ENCODE results near the gene CAPN8. TPM values are rescaled to one million over a fixed set of nuclear protein-coding genes. Genes with fewer than 3 reads are reported as not detected.

Gene CAPN8
- total and polyA plus RNA-seq, 2 donors from 2014 or later, result 0.84 to 56.1 TPM

- no peak for TF ChIP-seq CTCF (IDR thresholded peaks at IDR 0.05; ENCODE audit: borderline replicate concordance, extremely low read depth, insufficient read depth)
- H3K27me3 ChIP-seq (ENCODE audit: control insufficient read depth, insufficient read depth, low read length), result no peaks in the 10 kb centered on the region
- no peaks in the 10 kb centered on the region for H3K9me3 ChIP-seq (ENCODE audit: control insufficient read depth in 2 of 3, insufficient read depth in 1 of 3, low read length in 3 of 3)
- H3K9ac ChIP-seq (ENCODE audit: low read length in 3 of 3), result no peak overlapping the region
- H3K4me3 ChIP-seq (ENCODE audit: low read length in 3 of 3), result no peak overlapping the region
- H3K36me3 ChIP-seq (ENCODE audit: control insufficient read depth in 2 of 3, insufficient read depth in 3 of 3, low read length in 3 of 3), result no peaks in the 10 kb centered on the region
- H3K27ac ChIP-seq (ENCODE audit: low read depth in 2 of 2, low read length in 2 of 2), result no peak overlapping the region
- FAIRE-seq (no peak), DNase-seq (no peak)
- no peaks in the 10 kb centered on the region for H3K4me1 ChIP-seq (ENCODE audit: control insufficient read depth in 2 of 3, insufficient read depth in 2 of 3, low read depth in 1 of 3, low read length in 3 of 3)
- intact Hi-C loops (cut with DNase I), result no loop called here
Measured at GRCh38 chr1:223664106-223664505, 1.4 kb downstream of the CAPN8 start.

- no peak overlapping the region for H3K27ac ChIP-seq (ENCODE audit: low read depth in 2 of 2, low read length in 2 of 2)
- intact Hi-C loops (cut with DNase I), result no loop called here
- no peaks in the 10 kb centered on the region for H3K4me1 ChIP-seq (ENCODE audit: control insufficient read depth in 2 of 3, insufficient read depth in 2 of 3, low read depth in 1 of 3, low read length in 3 of 3)
- FAIRE-seq (no peak), DNase-seq (no peak)
- TF ChIP-seq CTCF (IDR thresholded peaks at IDR 0.05; ENCODE audit: borderline replicate concordance, extremely low read depth, insufficient read depth), result no peak
- H3K4me3 ChIP-seq (ENCODE audit: low read length in 3 of 3), result no peak overlapping the region
- H3K27me3 ChIP-seq (ENCODE audit: control insufficient read depth, insufficient read depth, low read length), result no peaks in the 10 kb centered on the region
- no peaks in the 10 kb centered on the region for H3K36me3 ChIP-seq (ENCODE audit: control insufficient read depth in 2 of 3, insufficient read depth in 3 of 3, low read length in 3 of 3)
- no peaks in the 10 kb centered on the region for H3K9me3 ChIP-seq (ENCODE audit: control insufficient read depth in 2 of 3, insufficient read depth in 1 of 3, low read length in 3 of 3)
- no peak overlapping the region for H3K9ac ChIP-seq (ENCODE audit: low read length in 3 of 3)
Measured at GRCh38 chr1:223662943-223663342, 2.6 kb downstream of the CAPN8 start.

- no peaks in the 10 kb centered on the region for H3K4me1 ChIP-seq (ENCODE audit: control insufficient read depth in 2 of 3, insufficient read depth in 2 of 3, low read depth in 1 of 3, low read length in 3 of 3)
- H3K9ac ChIP-seq (ENCODE audit: low read length in 3 of 3), result no peak overlapping the region
- DNase-seq, result no peak
- no peaks in the 10 kb centered on the region for H3K9me3 ChIP-seq (ENCODE audit: control insufficient read depth in 2 of 3, insufficient read depth in 1 of 3, low read length in 3 of 3)
- no peak for FAIRE-seq
- H3K4me3 ChIP-seq (ENCODE audit: low read length in 3 of 3), result no peak overlapping the region
- no peak for TF ChIP-seq CTCF (IDR thresholded peaks at IDR 0.05; ENCODE audit: borderline replicate concordance, extremely low read depth, insufficient read depth)
- H3K36me3 ChIP-seq (ENCODE audit: control insufficient read depth in 2 of 3, insufficient read depth in 3 of 3, low read length in 3 of 3), result no peaks in the 10 kb centered on the region
- H3K27me3 ChIP-seq (ENCODE audit: control insufficient read depth, insufficient read depth, low read length), result no peaks in the 10 kb centered on the region
- intact Hi-C loops (cut with DNase I), result no loop called here
- H3K27ac ChIP-seq (ENCODE audit: low read depth in 2 of 2, low read length in 2 of 2), result no peak overlapping the region
Measured at GRCh38 chr1:223659711-223660110, 5.8 kb downstream of the CAPN8 start.

- Histone ChIP-seq H3K27ac (ENCODE audit: low read depth in 2 of 2, low read length in 2 of 2) (no peak overlapping the region), H3K9ac (ENCODE audit: low read length in 3 of 3) (no peak overlapping the region), H3K4me1 (ENCODE audit: control insufficient read depth in 2 of 3, insufficient read depth in 2 of 3, low read depth in 1 of 3, low read length in 3 of 3) (no peaks in the 10 kb centered on the region), H3K9me3 (ENCODE audit: control insufficient read depth in 2 of 3, insufficient read depth in 1 of 3, low read length in 3 of 3) (no peaks in the 10 kb centered on the region), H3K36me3 (ENCODE audit: control insufficient read depth in 2 of 3, insufficient read depth in 3 of 3, low read length in 3 of 3) (no peaks in the 10 kb centered on the region), H3K4me3 (ENCODE audit: low read length in 3 of 3) (no peak overlapping the region), H3K27me3 (ENCODE audit: control insufficient read depth, insufficient read depth, low read length) (no peaks in the 10 kb centered on the region)
- FAIRE-seq, result no peak
- intact Hi-C loops (cut with DNase I), result no loop called here
- DNase-seq, result no peak
- TF ChIP-seq CTCF (IDR thresholded peaks at IDR 0.05; ENCODE audit: borderline replicate concordance, extremely low read depth, insufficient read depth), result no peak
Measured at GRCh38 chr1:223657978-223658377, 7.5 kb downstream of the CAPN8 start.
